Endometrial microvascular endothelial cells (primary cell): ENCODE data around the gene ERFL. TPM values are rescaled to one million over a fixed set of nuclear protein-coding genes. Genes with fewer than 3 reads are reported as not detected.
"Not testable (repeated sequence)": the region's sequence is repeated elsewhere in the genome, so short reads cannot be mapped to it uniquely, and the experiment has no call there.

Experiments used
- in situ Hi-C: cut with HindIII; loops from 2 replicates; pipeline ENCODE4 v1.10.0; 2017; ENCODE audit warnings: low sequenced_read_pairs, low pct_unique_long_range_greater_than_20kb; ENCODE audit errors: inconsistent ontology term
- total RNA-seq: library from RNA; depleted of rRNA; stranded (reverse); fragments of >200 nt; gene quantifications from one replicate; pipeline ENCODE4 v1.2.3, GENCODE V29; 2015; ENCODE audit errors: inconsistent ontology term

The ERFL gene
- total RNA-seq, 1 donor from 2014 or later: not detected

DNA sequence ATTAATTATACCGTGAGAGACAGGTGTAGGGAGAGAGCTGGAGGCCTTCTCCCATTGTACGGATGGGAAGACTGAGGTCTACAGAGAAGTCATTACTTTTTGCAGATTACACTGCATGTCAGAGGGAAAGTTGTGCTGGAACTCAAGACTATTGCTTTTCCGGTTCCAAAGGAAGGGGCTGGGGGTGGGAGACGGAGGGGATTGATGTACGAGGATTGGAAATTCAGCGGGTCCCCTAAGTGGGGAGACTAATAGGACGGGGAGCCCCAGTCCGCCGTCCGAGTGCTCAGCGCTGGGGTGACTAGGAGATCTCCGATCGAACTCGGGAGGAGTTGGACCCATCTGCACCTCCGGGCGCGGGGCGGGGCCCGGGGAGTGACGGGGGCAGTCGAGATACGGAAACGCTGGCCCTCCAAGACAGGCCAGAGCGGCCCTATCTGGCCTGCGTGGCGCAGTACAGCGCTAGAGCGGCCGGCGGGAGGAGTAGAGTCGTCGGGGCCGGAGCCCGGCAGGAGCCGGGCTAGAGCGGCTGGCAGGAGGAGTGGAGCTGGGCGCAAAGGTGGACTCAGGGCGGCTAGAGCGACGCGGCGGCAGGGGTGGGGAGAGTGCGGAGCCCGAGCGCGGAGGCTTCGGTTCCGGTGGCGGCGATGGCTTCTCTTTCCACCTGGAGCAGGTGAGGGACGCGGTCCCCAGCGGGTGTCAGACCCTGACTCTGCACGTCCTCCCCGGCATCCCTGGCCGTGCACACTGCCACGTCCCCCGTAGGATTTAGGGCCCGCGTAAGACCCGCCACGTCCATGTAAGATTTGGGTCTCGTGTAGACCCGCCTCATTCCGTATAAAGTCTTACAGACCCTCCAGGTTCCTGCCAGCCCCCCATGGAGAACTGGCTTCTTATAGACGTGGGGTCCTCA lies 44.2 kb downstream of the ERFL start:
- in situ Hi-C loops: no loop called here

DNA sequence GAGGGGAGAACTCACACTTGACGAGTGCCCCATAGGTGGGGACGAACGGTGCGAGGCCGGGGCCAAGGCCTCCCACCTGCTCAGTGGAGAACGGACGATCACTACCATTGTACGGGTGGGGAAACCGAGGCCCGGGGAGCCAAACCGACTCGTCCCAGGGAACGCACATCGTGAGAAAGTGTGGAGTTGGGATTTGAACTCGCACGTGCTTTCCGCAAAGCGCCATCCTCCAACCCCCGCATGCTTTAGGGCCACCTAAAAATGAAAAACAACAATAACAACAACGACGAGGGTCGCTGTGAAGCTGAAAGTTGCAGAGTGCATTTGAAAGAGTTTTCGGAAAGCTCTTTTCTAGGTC lies 44.8 kb downstream of the ERFL start:
- in situ Hi-C loops: no loop called here

- in situ Hi-C loops: no loop called here
Measured at GRCh38 chr19:41882568-41883462, 45.4 kb downstream of the ERFL start, which contains the start of gene ARHGEF1. ARHGEF1 (plus strand) TSS chr19:41883184; CDS start chr19:41888083, 4,899 bp downstream.

GRCh38 chr19:41880329-41880708 lies 47.9 kb downstream of the ERFL start:
- in situ Hi-C loops: no loop called here

GRCh38 chr19:41879670-41880328 lies 48.5 kb downstream of the ERFL start:
- in situ Hi-C loops: no loop called here

GRCh38 chr19:41879080-41879479 lies 49.2 kb downstream of the ERFL start:
- in situ Hi-C loops: no loop called here

DNA sequence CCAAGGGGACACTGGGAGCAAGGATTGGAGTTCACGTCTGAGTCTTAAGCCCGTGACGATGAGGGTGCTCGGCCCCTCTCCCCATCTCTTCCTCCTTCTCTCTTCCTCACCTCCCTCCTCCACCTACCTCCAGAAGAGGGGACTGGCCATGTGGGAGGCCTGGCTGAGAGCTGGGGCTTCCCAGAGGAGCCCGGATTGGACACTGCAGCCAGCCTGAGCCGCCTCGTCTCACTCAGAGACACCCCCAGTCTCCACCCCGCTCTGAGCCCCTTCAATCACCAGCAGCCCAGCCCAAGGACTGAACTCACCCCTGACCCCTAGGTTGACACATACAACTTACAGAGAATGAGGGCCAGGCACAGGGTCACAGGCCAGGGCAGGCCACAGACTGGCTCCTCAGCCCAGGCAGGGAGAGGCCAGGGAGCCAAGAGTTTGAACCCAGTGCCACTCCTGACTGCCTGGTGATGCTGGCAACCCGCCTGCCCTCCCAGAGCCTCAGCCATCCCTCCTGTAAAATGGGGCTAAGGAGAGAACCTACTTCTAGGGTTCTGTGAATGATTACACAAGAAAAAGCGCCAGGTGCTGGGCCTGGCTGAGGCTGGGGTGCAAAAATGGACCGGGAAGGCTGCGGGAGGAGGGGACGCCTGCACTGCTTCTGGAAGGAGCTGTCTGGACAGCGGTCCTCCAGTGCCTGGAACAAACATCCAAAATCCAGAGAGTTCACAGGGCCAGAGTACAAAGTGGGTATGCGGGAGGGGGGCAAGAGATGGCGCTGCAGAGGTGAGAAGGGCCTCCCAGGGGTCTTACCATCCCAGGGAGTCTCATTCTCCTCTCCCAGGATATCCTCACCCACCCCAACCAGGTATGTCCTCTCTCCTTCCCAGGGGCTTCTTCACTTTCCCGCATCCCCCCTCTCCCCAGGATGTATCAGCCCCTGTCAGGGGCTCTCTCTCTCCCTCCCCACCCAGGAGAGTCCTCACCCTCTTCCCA lies 50.0 kb downstream of the ERFL start:
- in situ Hi-C loops: no loop called here

GRCh38 chr19:41876847-41877832 lies 51.1 kb downstream of the ERFL start, which contains the start of gene CD79A:
CD79A (plus strand) TSS chr19:41877279; CDS start chr19:41877305, 26 bp downstream.
- in situ Hi-C loops: no loop called here

DNA sequence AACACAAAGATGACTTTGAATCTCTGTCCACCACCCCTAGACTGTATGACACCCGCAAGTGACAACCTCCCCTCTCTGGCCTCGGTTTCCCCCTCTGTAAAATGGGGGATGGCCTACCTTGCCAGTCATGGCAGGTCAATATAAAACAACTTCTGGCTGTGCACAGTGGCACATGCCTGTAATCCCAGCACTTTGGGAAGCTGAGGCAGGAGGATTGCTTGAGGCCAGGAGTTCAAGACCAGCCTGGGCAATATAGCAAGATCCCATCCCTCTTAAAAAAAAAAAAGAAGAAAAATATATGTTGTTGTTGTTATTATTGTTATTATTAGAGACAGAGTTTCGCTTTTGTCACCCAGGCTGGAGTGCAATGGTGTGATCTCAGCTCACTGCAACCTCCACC lies 52.3 kb downstream of the ERFL start:
- in situ Hi-C loops: not testable (repeated sequence)

DNA sequence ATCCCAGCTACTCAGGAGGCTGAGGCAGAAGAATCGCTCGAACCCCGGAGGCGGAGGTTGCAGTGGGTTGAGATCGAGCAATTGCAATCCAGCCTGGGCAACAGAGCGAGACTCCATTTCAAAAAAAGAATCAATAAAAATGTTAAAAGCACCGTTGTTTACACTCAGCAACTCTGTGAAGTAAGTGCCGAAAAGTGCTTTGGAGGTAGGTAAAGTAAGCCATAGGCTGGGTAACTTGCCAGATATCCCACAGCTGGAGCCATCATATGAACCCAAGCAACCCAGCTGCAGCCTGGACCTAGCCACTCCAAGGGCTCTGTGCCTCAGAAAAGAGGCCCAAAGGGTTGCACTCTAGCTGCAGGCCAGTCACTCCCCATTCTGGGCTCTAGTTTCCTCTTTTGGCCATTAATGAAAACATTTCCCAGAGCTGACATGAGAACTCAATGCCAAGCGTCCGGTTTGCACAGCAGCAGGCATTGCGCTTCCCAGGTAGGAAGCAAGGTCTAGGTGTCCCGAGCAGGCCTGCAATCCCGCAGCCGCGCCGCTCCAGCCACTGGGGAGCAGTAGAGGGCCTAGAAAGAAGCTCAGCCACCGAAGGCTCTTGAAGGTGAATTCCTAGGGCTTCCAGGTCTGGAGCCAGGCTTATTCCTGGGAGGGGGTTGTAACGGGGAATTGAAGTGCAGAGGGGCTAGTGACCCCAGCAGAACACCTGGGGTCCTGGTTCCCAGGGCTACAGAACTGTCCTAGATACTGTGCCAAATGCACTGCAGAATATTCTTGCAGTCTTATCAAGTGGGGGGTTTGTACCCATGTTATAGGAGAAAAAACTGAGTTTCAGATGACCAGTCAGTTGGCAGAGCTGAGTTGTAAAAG lies 55.2 kb downstream of the ERFL start:
- in situ Hi-C loops: no loop called here

GRCh38 chr19:41872384-41872774 lies 55.9 kb downstream of the ERFL start:
- in situ Hi-C loops: no loop called here

GRCh38 chr19:41871573-41872383 lies 56.5 kb downstream of the ERFL start:
- in situ Hi-C loops: no loop called here

- in situ Hi-C loops: no loop called here
Measured at GRCh38 chr19:41870401-41870873, 57.8 kb downstream of the ERFL start.

- in situ Hi-C loops: no loop called here
Measured at GRCh38 chr19:41869374-41869955, 58.8 kb downstream of the ERFL start.

GRCh38 chr19:41868989-41869300 lies 59.3 kb downstream of the ERFL start:
- in situ Hi-C loops: no loop called here
